Inflammatory macrophage treated with lipopolysaccharide for 1 hour (primary cell): Measurements from ENCODE around the gene SFMBT2.

Experiments used
- DNase-seq, 2 donors: peaks; one replicate each; pipeline ENCODE4 v3.0.0-alpha.2; 2020 to 2022

Gene SFMBT2

DNA sequence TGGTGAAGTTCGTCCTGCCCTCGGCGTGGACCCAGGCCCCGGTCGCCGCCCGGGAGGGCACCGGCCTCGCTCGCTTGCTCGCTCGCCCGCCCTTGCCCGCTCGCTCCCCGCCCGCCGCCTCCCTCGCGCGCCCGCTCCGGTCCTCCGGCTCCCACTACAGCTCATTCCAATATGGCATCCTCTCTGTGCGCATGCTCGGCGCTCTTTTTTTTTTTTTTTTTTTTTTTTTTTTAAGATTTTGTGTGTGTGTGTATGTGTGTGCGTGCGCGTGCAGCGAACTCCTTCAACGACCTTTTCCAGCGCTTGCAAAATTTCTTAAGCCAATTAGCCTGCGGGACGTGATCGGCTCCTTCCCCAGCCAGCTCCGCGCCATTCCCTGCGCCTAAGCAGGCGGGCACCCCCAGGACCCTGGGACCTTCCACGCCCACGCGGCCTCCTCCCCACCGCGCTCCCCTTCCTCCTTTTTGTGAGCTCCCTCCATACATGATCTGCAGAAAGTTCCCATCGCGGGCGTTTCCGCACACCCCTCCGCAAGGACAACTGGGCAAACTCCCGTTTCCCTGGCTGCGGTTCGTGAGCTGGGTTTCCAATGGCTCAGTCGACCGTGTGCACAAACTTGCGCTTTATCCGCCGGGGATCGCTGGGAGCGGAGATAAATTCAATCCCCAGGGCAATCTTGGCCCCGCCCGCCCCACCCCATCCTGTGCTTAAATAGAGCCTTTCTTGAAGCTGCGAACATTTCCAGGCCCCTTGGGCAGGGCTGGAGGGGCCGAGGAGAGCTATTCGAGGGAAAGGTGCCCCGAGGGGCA lies at the start of gene SFMBT2:
Gene SFMBT2, minus strand, starts transcription at position 173 of the 809 bp plus-strand sequence. CDS start 29,136 bp downstream, outside the sequence.
- DNase-seq: peak; percentile 70 to 86

DNA sequence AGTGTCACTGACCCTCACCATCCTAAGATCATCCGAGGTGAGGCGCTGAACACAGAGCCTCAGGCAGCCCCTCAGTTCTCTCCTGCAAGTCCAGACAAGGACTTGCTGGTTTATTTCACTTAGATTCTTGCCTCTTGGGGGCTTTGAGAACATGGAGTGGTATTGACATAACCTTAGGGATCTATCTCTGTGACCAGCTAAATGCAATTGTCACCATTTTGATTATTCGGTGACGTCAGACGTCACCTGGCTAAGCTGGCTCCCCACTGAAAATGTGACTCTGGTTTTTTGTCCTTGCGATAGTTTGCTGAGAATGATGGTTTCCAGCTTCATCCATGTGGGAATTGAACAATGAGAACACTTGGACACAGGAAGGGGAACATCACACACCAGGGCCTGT lies 49.2 kb upstream of the SFMBT2 start:
- DNase-seq: no peak

DNA sequence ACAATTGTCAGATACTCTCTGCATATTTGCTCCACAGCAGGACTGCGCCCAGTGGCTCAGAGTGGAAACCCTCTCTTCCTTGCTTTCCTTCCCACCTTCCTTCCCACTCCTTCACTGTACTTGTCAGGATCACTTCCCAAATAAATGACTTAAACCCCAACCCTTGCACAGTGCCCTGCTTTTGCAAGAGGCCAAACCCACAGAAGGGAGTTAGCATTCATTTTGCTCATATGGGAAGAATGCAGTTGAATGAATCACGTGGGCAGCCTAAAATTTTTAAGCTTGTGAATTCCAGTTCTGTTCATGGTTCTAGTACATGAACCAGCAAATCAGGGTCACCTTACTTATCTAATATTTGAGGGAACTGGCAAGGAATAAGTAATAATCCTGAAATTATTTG lies 47.7 kb upstream of the SFMBT2 start:
- DNase-seq: peak; percentile 43 to 79

DNA sequence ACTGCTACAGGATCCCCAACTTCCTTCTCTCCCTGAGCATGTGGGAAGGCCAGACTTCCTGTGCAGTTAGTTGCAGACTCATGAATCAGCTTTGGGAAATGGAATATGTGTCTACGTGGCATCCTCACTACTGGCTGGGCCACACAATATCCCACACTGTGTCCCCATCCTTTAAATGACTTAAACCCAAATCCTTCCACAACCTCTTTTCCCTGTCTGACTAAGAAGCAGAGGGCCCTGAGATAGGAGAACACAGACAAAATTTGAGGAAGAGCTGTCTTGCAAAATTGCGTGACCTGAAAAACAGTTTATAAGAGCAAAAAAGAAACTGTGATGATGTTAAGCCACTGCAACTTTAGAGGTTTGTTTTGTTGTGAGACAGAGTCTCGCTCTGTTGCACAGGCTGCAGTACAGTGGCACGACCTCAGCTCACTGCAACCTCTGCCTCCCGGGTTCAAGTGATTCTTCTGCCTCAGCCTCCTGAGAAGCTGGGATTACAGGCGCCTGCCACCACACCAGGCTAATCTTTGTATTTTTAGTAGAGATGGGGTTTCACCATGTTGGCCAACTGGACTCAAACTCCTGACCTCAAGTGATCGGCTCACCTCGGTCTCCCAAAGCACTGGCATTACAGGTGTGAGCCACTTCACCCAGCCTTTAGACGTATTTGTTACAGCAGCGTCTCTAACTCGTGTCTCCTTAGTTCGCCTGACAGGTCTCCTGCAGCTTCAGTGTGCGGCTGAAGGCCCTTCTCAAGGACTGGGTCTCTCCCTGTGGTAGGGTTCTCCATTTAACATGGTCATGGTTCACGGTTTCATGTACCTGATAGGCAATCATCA lies 46.9 kb upstream of the SFMBT2 start:
- DNase-seq: peak; percentile 53 to 84

DNA sequence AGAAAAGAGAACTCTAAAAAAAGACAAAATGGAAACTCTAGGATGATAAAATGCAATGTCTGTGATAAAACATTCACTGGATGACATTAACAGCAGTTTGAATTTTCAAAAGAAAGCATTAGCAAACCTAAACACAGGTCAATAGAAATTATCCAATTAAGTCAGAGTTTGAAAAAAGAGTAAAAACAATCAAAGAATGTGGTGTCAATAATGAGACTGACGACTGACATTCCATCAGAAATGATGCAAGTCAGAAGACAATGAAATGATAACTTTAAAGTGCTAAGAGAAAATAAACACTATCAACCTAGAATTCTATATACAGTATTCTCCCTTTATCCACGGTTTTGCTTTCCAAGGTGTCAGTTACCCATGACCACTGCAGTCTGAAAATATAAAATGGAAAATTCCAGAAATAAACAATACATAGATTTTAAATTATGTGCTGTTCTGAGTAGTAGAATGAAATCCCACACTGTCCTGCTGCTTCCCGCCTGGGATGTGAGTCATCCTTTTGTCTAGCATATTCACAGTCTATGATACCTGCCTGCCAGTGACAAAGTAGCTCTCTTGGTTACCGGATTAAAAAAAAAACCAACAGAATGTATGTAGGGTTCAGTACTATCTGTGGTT lies 38.3 kb upstream of the SFMBT2 start:
- DNase-seq: no peak

DNA sequence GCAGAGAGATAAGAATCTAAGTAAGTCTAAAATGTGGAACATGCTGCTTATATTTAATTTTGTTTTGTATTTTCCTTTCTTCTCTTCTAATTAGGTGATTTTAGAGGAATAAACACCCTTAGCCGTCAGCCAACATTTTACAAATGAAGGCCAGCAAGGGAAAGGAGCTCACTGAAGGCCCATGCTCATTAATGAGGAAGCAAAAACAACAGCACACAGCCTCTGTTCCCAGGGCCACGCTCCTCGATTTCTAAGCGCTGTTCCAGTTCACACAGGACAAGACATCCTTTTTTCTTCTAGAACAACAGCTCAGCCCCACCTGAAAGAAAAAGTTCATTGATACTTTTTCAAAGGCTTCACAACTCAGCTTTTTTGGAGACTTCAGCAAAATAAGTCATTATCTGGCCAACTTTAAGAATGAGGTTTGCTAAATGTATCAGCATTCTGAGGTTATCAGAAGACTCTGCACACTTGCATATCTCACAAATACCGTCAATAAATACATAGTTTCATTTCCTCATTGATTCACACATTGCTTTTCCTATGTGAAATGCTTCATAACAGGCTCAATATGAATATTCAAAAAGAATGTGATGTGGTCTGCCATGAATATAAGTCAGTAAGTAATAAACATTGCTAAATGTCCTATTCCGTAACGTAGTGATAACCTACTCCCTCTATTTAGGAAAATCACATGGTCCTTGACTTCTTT lies 34.8 kb upstream of the SFMBT2 start:
- DNase-seq: peak in 1 of 2 donors; percentile 39

DNA sequence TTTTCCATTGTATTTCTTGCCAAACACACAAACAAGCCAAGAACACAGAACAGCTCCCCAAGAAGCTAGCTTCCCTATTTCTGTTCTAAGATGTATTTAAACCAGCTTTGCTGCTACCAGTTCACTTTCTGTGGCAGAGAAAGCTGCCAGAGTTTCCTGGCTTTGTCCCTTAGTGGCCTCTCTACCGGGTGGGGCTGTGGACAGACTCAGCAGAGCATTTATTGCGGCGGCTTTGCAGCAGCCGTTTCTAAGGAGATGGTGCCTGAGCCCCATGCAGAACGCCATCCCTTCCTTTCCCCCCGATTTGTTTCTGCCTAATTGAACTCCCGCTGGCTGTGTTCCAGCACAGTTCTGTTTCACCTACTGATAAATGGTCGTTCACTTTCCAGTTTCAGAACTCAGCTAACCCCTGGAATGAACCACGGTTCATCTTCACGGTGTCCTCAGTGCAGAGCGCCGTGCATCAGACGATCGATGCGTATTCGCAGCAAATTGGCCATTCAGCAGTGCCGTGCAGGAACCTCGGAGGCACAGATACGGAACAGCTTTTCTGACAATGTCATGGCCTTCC lies 33.8 kb upstream of the SFMBT2 start:
- DNase-seq: no peak

DNA sequence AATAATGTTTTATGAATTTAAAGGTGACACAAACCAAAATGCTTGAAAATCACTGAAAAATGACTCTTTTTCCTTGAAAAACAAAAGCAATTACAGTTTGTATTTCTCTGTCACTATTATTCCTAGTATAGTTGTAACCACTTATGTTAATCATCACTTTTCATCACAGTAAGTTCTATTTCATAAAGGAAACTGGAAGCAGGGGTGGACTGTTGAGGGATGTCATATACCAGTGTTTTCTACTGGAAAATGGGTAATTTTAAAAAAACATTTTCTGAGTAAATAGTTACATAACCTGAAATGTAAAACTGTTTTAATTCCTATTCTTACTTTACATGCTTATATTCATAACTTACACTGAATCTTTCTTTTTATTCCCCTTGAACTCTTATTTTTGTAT lies 32.2 kb upstream of the SFMBT2 start:
- DNase-seq: no peak

DNA sequence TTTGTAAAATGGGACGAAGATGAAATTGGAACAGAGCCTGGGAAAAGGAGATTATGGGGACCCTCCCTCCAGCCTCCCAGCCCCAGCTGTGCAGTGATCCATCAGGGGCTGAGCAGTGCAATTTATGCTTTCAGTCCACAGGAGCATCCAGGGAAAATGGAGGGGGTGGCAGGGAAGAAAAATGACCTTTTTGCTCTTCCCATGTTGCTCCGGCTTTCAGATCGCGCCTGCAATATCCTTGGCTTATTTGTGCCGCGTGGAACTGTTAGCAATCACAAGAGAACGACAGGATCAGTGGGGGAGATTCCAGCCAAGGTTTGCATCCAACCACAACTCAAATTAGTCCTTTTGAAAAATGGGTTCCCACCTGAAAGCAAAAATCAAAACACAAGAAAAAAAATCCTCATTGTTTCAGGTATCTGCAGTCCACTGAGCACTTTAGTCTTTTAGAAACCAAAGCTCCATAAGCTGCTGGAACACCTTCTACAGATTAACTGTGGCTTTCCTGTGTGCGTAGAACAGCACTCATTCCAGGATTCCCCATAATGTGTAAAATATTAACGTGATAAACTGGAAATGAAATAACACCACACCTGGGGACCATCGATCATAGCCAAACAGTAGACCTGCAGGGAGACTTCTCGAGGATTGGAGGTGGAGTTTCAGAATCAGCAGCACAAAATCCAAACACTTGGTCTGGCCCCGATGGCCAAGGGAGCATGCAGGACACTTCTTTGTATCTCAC lies 30.7 kb upstream of the SFMBT2 start:
- DNase-seq: no peak

DNA sequence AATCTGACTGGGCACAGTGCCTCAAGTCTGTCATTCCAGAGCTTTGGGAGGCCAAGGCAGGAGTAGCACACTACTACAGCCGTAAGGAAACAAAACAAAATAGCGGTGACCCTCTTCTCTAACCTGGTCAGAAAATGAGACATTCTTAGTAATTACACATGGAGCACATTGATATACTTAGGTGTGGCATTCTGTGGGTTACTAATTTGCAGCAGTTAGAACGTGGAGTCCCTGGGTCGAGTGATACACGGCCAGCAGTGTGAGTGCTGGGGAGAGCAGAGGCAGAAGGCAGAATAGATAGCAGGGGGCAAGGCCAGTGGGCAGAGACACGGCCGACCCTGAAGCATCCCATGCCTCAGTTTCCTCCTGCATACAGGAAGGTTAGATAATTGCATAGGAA lies 28.9 kb upstream of the SFMBT2 start:
- no peak for DNase-seq

DNA sequence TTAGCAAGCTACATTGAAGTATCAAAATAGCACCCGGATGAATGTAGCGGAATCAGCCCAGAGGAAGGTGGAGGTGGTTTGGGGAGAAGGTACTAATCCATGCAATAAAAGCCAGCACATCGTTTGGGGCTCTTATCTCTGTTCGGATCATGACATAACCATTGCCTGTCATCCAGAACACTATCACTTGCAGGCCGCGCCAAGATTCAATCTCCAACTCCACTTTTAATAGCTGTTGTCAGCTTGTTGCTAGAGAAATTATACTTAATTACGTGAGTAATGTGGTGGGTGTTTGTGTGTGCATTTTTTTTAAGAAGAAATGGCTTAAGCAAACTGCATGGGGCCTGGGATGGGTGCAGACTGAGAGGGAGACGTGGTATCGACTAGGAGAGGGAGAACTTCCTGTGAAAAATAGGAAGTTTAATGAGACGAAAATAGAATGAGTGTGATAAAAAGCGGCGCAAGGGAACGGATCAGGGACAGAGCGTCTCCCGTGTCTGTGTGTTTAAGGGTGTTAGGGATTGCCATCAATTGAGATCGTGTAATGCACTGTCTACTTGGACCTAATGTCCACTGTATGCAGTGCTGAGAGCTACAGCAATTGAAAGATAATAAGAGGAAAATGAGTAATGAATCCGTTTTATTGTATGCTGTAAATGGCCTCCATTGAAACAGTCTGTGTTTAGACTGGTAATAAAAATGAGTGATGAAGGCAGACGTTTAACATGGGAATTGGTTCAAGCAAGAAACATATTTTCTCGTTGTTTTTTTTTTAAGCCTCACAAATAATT lies 27.6 kb upstream of the SFMBT2 start:
- no peak for DNase-seq

DNA sequence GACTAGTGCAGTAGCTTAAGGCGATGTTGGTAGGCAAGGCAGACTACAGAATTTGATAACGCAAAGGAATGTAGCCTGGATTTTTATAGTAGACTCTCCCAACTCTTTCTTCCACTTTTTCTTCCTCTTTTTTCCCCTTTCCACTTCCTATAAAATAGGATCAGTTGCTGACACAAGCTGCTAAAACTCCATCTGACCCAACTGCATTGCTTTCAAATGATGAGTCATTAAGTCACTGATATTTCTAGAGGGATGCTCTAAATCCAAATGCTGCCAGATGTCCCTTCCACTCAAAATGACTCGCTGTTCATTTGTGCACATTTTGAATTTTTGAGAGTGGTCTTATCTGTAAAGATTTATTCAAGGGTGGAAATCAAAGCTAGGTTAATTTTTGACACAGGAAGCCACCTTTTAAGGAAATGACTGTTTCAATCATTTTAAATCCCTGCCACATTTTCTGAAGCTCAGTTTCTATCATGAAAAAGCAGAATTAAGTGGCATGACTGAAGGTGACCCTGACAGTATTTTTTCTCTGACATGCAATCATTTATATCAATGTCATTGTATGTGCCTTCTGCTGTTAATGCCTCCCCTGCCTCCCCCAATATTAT lies 25.8 kb upstream of the SFMBT2 start:
- peak; percentile 60 to 77 for DNase-seq

DNA sequence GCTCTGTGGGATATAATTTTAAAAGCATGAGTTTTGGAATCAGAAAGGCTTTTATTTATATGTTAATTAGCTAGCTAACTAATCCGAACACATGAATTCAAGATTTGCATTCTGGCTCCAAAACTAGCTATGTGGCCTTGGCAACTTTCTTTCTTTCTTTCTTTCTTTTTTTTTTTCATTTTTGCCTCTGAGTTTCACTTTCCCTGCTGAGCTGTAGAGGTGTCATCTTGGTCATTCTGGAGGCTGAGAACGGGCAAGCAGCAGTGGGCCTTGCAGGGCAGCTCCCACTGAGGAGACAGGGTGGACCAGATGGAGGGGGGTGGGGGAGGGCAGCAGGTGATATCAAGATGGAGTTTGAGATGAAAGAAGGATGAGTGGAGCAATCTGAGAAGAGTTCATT lies 24.8 kb upstream of the SFMBT2 start:
- no peak for DNase-seq

DNA sequence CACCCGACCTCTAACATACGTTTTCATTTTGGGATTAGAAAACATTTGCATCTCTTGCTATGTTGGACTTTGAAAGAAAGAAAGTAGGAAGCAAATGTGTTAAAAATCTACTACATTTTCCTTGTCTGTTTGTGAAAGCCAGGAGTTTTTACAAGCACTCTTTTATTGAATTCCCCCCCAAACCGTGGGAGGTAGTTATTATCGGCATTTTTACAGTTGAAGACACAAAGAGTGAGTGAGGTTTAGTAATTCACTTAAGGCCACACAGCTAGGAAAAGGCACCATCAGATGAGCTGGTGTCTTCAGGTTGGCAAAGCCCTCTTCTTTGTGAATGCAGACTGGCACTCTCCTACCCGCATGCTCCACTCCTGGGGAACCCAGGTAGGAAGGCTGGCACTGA lies 23.5 kb upstream of the SFMBT2 start:
- peak in 1 of 2 donors; percentile 48 for DNase-seq

DNA sequence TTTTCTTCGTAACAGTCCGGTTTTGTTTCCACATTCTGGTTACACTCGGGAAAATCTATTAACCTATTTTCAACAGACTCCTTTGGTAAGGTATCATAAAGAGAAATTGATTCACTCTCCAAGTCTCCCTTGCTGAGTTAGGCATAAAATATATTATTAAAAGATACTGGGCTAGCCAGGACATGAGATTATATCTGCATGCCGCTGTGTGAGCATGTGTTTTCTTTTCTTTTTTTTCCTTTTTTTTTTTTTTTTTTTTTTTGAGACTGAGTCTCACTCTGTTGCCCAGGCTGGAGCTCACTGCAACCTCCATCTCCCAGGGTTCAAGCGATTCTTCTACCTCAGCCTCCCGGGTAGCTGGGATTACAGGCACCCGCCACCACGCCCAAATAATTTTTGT lies 23.0 kb upstream of the SFMBT2 start:
- DNase-seq: no peak

DNA sequence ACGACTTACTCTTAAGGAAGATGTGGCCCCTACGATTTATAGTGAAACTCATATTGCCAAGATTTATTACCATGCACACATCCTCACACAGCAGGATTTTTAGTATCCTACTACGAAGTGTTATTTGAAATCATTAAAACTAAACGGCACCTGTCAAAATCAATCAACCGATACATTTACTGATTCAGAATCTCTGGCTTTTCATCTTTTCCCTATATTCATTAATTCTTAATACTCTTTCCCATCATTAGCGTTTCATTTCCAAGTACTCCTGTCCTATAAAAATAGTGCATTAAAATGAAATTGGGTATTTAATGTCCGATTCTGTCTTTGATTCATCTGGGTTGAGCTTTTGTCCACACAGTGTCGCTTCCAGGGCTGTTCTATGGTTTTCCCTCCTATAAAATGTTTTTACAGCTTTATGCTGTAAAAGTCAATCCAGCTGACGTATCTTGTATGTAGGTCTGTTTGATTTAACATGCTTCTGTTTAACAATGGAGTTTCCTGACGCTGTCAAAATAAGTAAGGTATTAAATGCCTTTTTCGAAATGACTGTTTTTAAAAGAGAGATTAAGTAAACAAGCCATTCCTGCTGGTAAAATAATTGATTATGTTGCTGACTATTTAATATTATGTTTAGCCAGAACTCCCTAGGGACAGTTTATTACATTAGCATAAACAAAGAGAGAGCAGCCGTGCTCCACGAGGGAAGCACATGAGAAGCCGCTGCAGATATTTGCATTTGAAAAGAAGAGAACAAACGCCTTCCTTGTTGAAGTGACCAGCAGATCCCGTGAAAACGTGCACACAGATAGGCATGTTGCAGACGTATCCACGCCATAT lies 22.3 kb upstream of the SFMBT2 start:
- no peak for DNase-seq

DNA sequence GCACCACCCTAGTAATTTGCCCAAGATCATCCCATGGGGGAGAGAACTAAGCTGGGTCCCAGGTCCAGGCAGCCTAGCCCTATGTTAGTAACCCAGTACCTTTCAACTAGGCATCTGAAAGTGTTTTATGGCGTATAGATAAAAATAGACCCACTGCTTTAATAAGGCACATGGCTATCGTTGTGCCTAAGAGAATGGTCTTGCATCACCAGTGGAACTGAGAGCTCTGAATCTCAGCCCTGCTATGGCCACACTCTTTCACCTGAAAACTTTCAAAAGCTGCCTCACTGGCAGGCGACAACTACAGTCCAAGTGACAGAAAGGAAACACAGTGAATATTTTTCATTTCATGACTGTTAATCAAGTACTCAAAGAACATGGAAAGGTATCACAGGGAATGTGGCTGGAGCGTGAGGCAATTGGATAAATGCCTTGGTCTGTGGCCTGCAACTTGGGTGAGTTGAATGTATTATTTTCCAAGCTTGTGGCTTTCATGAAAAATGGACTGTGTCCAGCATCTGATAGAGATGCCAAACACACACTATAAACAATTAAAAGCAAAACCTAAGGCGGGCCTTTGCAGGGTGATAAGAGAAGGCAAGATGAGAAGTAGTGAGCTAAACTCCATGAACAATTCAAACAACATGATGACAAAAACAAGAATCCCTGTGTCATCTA lies 18.0 kb upstream of the SFMBT2 start:
- no peak for DNase-seq

DNA sequence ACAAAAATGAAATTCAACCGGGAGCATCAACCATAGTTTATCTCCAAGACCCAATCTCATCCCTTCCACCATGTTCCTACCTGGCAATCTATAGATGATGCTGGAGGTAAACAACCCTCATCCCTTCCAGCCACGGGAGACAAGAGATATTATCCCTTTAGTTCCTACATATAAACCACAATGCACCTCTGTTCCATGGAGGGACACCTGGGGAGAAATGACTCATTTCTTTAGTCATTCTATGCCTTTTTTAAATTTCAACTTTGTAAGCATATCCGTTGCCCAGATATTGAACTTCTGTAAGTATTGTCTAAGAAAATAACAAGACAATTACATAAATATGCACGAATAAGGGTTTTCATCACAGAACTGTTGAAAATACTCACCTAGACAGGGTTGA lies 15.5 kb upstream of the SFMBT2 start:
- DNase-seq: no peak

DNA sequence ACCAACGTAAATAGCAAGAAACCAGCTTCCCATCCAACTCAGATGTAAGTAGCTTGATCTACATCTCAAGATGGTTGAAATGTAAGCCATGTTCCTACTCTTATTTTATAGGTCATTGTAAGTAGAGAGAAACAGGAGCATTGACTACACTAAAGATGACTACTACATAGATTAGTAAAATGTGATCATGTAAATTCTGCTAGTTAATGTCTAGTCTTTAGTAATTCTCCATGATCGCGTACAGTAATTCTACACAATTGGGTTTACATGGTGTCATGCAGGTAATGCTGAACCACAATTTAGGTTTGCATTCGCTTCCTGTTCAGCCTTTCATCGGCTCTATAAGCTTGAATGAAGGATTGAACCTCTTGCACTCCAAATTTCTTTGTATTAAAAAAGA lies 14.9 kb upstream of the SFMBT2 start:
- DNase-seq: no peak
